HepG2 (cell line): Measurements from ENCODE around the gene SKIDA1. TPM values are rescaled to one million over a fixed set of nuclear protein-coding genes. Genes with fewer than 3 reads are reported as not detected.

Source experiments
- AGO1 ChIP-seq: fragments of 200-400 bp; formaldehyde crosslinking; IDR thresholded peaks from 2 replicates; pipeline ENCODE4 v1.6.1; 2017; ENCODE audit warnings: mild to moderate bottlenecking, low read depth, low read length, moderate library complexity; ENCODE audit not compliant: poor library complexity, severe bottlenecking
- CENPX ChIP-seq: sonication (generic); formaldehyde crosslinking; IDR thresholded peaks from 2 replicates; pipeline ENCODE4 v1.9.0; 2021; ENCODE audit warnings: mild to moderate bottlenecking, missing genetic modification reagents, moderate library complexity
- FOXK2 ChIP-seq: fragments of 450-650 bp; IDR thresholded peaks from 2 replicates; pipeline ENCODE4 v1.6.1; 2016
- GZF1 ChIP-seq: sonication (generic); formaldehyde crosslinking; IDR thresholded peaks from 2 replicates; pipeline ENCODE4 v1.5.1; 2020; ENCODE audit warnings: mild to moderate bottlenecking, missing genetic modification reagents
- KDM2A ChIP-seq: sonication (generic); formaldehyde crosslinking; IDR thresholded peaks from 2 replicates; pipeline ENCODE4 v1.4.0; 2020; ENCODE audit warnings: low read depth, missing genetic modification reagents, borderline replicate concordance
- MLLT10 ChIP-seq: sonication (generic); formaldehyde crosslinking; IDR thresholded peaks from 2 replicates; pipeline ENCODE4 v1.4.0; 2020; ENCODE audit warnings: missing genetic modification reagents
- NFYB ChIP-seq: sonication (generic); formaldehyde crosslinking; IDR thresholded peaks from 2 replicates; pipeline ENCODE4 v1.4.0; 2020; ENCODE audit warnings: missing genetic modification reagents
- SP5 ChIP-seq: IDR thresholded peaks from 2 replicates; pipeline ENCODE4 v1.6.1; 2016; ENCODE audit warnings: low read depth, borderline replicate concordance
- SUZ12 ChIP-seq: fragments of 150-350 bp; IDR thresholded peaks from 2 replicates; pipeline ENCODE4 v1.6.1; 2014; ENCODE audit warnings: low read depth, low read length
- TMF1 ChIP-seq: sonication (generic); formaldehyde crosslinking; IDR thresholded peaks from 2 replicates; pipeline ENCODE4 v1.8.1; 2022; ENCODE audit warnings: low read depth, missing genetic modification reagents
- YEATS2 ChIP-seq: sonication (generic); formaldehyde crosslinking; IDR thresholded peaks from 2 replicates; pipeline ENCODE4 v1.4.0; 2020; ENCODE audit warnings: missing genetic modification reagents, borderline replicate concordance
- ZBTB20 ChIP-seq: sonication (generic); formaldehyde crosslinking; IDR thresholded peaks from 2 replicates; pipeline ENCODE4 v1.8.1; 2023; ENCODE audit warnings: missing genetic modification reagents, low read depth, mild to moderate bottlenecking, borderline replicate concordance
- ZMYM3 ChIP-seq: sonication (generic); formaldehyde crosslinking; IDR thresholded peaks from 2 replicates; pipeline ENCODE4 v1.5.1; 2020; ENCODE audit warnings: mild to moderate bottlenecking, missing genetic modification reagents
- ZNF10 ChIP-seq: sonication (generic); formaldehyde crosslinking; IDR thresholded peaks from 2 replicates; pipeline ENCODE4 v1.4.0; 2020; ENCODE audit warnings: mild to moderate bottlenecking, low read depth, missing genetic modification reagents, borderline replicate concordance
- ZNF136 ChIP-seq: sonication (generic); formaldehyde crosslinking; IDR thresholded peaks from 2 replicates; pipeline ENCODE4 v1.8.1; 2022; ENCODE audit warnings: low read depth, mild to moderate bottlenecking, moderate library complexity, missing genetic modification reagents
- ZNF563 ChIP-seq: sonication (generic); formaldehyde crosslinking; IDR thresholded peaks from 2 replicates; pipeline ENCODE4 v1.8.0; 2022; ENCODE audit warnings: mild to moderate bottlenecking, moderate library complexity, missing genetic modification reagents
- ZNF605 ChIP-seq: sonication (generic); formaldehyde crosslinking; IDR thresholded peaks from 2 replicates; pipeline ENCODE4 v1.8.0; 2022; ENCODE audit warnings: mild to moderate bottlenecking, missing genetic modification reagents
- ZNF790 ChIP-seq: sonication (generic); formaldehyde crosslinking; IDR thresholded peaks from 2 replicates; pipeline ENCODE4 v1.8.0; 2022; ENCODE audit warnings: missing genetic modification reagents, mild to moderate bottlenecking, borderline replicate concordance
- polyA plus RNA-seq, 8 experiments: library from polyadenylated mRNA; depleted of rRNA in 3 of 8; stranded (reverse) in 7 of 8; unstranded in 1 of 8; fragments of >200 nt; fragmentation: Illumina TruSeq in 4 of 8; extraction: Trizol in 4 of 8; gene quantifications; 2 replicates each; pipeline versions ENCODE4 v1.2.1 to v1.2.3, GENCODE V29; 2011 to 2016; ENCODE audit warnings: low read depth in 4 of 8, missing spikeins in 1 of 8, mixed read lengths in 1 of 8; ENCODE audit not compliant: insufficient read depth in 1 of 8
- total RNA-seq, 5 experiments: library from RNA; depleted of rRNA; stranded (reverse); fragments of >200 nt; fragmentation: Illumina TruSeq; extraction: Trizol; gene quantifications; 2 replicates each; pipeline ENCODE4 v1.2.3, GENCODE V29; 2016; ENCODE audit warnings: low read depth in 1 of 5
- TF ChIP-seq, protein P1 (sequence below): sonication (generic); formaldehyde crosslinking; IDR thresholded peaks from 2 replicates; pipeline ENCODE4 v1.4.0; 2020; ENCODE audit warnings: missing genetic modification reagents, borderline replicate concordance
- TF ChIP-seq, protein P2 (sequence below): sonication (generic); formaldehyde crosslinking; IDR thresholded peaks from 2 replicates; pipeline ENCODE4 v1.8.0; 2022; ENCODE audit warnings: low read depth, missing genetic modification reagents
- TF ChIP-seq, protein P3 (sequence below): sonication (generic); formaldehyde crosslinking; IDR thresholded peaks from 2 replicates; pipeline ENCODE4 v1.5.0; 2020; ENCODE audit warnings: mild to moderate bottlenecking, missing genetic modification reagents, moderate library complexity
- TF ChIP-seq, protein P4 (sequence below): sonication (generic); formaldehyde crosslinking; IDR thresholded peaks from 2 replicates; pipeline ENCODE4 v1.8.0; 2022; ENCODE audit warnings: mild to moderate bottlenecking, missing genetic modification reagents, moderate library complexity

Gene SKIDA1
- total and polyA plus RNA-seq, 2 of the 13 experiments (the other 11 are each of a cell fraction or from before 2014, with no cell fraction given) = 0.73 to 1.5 TPM

DNA sequence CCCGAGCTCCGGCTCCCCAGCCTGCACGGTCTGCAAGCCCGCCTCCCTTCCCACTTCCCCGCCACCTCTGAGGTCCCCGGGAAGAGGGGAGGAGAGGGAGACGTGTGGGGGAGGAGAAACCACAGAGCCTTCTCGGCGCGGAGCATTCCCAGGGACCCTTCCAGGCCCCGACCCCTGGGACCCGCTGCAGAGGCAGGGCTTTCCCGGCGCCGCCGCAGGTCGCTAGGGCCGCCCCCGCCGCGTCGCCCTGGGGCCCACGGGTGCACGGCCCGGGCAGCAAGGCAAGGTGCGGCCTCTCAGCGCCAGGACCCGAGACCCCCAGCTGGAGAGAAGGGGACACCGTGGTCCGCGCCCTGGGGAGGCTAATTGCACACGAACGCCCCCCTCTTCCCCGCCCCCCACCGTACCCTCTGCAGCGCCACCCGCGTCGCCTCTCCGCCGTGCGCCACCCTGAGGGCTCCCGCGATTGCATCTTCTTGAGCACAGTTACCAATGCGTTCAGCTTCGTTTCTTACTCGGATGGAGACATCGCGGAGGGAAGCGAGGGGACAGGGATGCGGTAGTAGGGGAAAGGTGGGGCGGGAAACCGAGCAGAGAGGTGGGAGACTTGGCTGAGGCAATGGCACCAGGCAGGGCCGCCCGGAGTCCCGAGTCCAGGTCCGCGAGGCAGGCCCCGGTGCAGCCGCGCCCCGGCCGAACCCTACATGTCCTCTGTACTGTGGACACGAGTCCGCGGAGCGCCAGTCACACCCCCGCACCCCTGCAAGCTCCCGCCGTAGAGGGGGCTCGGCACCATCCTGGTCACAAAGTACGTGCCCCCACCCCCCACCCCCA is 28.9 kb downstream of the SKIDA1 start (continued):
- TF ChIP-seq, protein P1, sequence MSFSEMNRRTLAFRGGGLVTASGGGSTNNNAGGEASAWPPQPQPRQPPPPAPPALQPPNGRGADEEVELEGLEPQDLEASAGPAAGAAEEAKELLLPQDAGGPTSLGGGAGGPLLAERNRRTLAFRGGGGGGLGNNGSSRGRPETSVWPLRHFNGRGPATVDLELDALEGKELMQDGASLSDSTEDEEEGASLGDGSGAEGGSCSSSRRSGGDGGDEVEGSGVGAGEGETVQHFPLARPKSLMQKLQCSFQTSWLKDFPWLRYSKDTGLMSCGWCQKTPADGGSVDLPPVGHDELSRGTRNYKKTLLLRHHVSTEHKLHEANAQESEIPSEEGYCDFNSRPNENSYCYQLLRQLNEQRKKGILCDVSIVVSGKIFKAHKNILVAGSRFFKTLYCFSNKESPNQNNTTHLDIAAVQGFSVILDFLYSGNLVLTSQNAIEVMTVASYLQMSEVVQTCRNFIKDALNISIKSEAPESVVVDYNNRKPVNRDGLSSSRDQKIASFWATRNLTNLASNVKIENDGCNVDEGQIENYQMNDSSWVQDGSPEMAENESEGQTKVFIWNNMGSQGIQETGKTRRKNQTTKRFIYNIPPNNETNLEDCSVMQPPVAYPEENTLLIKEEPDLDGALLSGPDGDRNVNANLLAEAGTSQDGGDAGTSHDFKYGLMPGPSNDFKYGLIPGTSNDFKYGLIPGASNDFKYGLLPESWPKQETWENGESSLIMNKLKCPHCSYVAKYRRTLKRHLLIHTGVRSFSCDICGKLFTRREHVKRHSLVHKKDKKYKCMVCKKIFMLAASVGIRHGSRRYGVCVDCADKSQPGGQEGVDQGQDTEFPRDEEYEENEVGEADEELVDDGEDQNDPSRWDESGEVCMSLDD (CRISPR knock-in tag) = peak; percentile 55; the same call in 1 of the 2 replicates
- TF ChIP-seq, protein P2, sequence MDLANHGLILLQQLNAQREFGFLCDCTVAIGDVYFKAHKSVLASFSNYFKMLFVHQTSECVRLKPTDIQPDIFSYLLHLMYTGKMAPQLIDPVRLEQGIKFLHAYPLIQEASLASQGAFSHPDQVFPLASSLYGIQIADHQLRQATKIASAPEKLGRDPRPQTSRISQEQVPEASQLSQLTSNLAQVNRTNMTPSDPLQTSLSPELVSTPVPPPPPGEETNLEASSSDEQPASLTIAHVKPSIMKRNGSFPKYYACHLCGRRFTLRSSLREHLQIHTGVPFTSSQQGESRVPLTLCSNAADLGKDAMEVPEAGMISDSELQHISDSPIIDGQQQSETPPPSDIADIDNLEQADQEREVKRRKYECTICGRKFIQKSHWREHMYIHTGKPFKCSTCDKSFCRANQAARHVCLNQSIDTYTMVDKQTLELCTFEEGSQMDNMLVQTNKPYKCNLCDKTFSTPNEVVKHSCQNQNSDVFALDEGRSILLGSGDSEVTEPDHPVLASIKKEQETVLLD (CRISPR knock-in tag) = no peak; the same call in none of the 2 replicates
- TF ChIP-seq ZNF563 (CRISPR knock-in tag) (peak; percentile 81), ZNF10 (CRISPR knock-in tag) (no peak), MLLT10 (CRISPR knock-in tag) (no peak), ZNF790 (CRISPR knock-in tag) (no peak; the same call in 1 of the 2 replicates), NFYB (no peak), ZMYM3 (0 out of 2 replicates have a peak, but pooled peaks have one; percentile 32), TMF1 (CRISPR knock-in tag) (peak; percentile 75; the same call in 1 of the 2 replicates), ZBTB20 (CRISPR knock-in tag) (peak; percentile 57), YEATS2 (CRISPR knock-in tag) (no peak), FOXK2 (no peak), SUZ12 (no peak), CENPX (no peak), KDM2A (CRISPR knock-in tag) (peak; percentile 70; the same call in 1 of the 2 replicates), ZNF136 (CRISPR knock-in tag) (0 out of 2 replicates have a peak, but pooled peaks have one; percentile 79), AGO1 (peak; percentile 94), ZNF605 (CRISPR knock-in tag) (peak; percentile 99), GZF1 (CRISPR knock-in tag) (0 out of 2 replicates have a peak, but pooled peaks have one; percentile 27), SP5 (CRISPR knock-in tag) (0 out of 2 replicates have a peak, but pooled peaks have one; percentile 22)
- TF ChIP-seq, protein P3, sequence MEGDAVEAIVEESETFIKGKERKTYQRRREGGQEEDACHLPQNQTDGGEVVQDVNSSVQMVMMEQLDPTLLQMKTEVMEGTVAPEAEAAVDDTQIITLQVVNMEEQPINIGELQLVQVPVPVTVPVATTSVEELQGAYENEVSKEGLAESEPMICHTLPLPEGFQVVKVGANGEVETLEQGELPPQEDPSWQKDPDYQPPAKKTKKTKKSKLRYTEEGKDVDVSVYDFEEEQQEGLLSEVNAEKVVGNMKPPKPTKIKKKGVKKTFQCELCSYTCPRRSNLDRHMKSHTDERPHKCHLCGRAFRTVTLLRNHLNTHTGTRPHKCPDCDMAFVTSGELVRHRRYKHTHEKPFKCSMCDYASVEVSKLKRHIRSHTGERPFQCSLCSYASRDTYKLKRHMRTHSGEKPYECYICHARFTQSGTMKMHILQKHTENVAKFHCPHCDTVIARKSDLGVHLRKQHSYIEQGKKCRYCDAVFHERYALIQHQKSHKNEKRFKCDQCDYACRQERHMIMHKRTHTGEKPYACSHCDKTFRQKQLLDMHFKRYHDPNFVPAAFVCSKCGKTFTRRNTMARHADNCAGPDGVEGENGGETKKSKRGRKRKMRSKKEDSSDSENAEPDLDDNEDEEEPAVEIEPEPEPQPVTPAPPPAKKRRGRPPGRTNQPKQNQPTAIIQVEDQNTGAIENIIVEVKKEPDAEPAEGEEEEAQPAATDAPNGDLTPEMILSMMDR (CRISPR knock-in tag) = peak; percentile 70
- TF ChIP-seq, protein P4, sequence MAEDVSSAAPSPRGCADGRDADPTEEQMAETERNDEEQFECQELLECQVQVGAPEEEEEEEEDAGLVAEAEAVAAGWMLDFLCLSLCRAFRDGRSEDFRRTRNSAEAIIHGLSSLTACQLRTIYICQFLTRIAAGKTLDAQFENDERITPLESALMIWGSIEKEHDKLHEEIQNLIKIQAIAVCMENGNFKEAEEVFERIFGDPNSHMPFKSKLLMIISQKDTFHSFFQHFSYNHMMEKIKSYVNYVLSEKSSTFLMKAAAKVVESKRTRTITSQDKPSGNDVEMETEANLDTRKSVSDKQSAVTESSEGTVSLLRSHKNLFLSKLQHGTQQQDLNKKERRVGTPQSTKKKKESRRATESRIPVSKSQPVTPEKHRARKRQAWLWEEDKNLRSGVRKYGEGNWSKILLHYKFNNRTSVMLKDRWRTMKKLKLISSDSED (CRISPR knock-in tag) = peak; percentile 91
